ENCODE results near the gene GLRA2.
A peak's percentile ranks its signal among the peaks of the same experiment; 100 is the strongest.

GLRA2 gene

DNA sequence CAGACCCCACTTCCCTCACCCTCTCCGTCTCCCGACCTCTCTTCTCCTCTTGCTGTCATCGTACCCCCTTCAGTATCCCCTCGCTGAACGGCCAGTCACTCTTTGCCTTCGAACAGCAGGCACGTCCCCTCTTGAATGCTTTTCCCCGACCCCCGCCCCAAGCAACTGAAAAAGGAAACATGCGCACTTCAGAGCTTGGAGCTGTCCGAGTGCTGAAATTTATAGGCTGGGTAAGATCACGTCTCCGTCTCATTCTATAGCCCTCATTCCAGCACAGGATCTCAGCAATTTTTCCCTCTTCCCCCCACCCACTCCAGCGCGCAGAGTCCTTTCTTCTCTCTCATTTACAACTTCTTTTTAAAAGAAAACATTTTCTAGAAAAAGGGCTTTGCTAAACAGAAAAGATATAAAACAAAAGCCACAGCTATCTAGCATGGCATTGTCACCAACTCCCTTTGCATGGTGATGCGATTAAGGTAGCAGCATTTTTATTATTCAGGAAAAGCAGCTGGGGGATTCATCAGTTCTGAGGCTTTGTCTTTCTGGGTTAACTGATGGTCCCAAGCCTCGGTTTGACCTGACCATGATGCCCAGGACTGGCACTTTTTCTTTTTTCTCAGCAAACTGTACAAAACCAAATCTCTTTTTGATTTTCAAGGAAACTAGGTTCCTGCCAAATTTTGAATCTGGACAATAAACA lies at the start of gene GLRA2:
TSS of gene GLRA2 (plus strand) at position 247 of the 700 bp plus-strand sequence. CDS start 522 bp downstream, outside the sequence.
- no peak for DNase-seq (ENCODE audit: low spot score)

GRCh38 chrX:14489437-14489836 lies 39.9 kb upstream of the GLRA2 start:
- no peak for DNase-seq (ENCODE audit: low spot score)

GRCh38 chrX:14491689-14492088 lies 37.6 kb upstream of the GLRA2 start:
- no peak for DNase-seq (ENCODE audit: low spot score)

- DNase-seq (ENCODE audit: low spot score) = no peak
Measured at GRCh38 chrX:14496674-14497073, 32.7 kb upstream of the GLRA2 start.

- no peak for DNase-seq (ENCODE audit: low spot score)
Measured at GRCh38 chrX:14497184-14497666, 32.1 kb upstream of the GLRA2 start.

DNA sequence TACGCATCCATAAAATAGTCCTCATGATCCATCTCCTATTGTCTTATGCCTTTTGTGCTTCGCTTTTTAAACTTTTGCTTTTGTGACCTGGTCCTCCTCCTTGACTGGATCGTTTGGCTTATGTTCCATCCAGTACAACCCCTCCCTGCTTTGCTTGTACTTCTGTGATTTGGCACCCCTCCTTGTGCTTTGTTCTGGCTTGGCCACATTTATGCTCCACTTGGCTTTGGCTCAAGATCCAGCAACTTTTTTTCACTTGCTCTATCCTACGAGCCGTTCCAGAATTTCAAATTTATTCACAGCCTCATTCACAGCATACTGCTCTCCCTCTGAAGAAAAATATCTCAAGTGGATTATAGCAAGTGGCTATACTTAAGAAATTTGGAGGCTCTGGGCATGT lies 28.0 kb upstream of the GLRA2 start:
- no peak for DNase-seq (ENCODE audit: low spot score)

DNA sequence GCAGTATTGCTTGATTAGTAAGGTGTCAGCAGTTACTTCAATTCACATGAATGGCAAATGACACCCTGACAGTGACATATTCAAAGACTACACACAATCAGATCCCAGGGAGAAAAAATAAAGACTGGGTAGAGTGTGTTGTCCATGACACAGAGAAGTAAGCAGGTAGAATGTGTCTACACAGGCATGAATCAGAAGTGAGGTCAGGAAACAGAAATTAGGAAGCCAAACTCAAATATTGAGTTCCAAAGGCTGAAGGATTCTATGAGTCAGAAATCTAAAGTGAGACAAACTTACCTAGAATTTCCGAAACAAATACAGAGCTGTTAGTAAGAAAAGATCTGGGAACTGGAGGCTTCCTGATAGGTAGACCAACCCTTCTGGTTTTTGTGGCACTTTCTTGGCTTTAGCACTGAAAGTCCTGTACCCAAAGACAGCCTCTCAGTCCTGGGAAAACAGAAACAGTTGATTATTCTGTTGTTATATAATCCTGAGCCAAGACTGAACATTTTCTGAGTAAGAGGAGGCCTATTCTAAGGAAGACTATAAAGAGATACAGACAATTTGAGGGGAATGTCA lies 24.3 kb upstream of the GLRA2 start:
- no peak for DNase-seq (ENCODE audit: low spot score)

GRCh38 chrX:14505648-14506047 lies 23.7 kb upstream of the GLRA2 start:
- DNase-seq (ENCODE audit: low spot score) = no peak

GRCh38 chrX:14506866-14507265 lies 22.5 kb upstream of the GLRA2 start:
- no peak for DNase-seq (ENCODE audit: low spot score)

DNA sequence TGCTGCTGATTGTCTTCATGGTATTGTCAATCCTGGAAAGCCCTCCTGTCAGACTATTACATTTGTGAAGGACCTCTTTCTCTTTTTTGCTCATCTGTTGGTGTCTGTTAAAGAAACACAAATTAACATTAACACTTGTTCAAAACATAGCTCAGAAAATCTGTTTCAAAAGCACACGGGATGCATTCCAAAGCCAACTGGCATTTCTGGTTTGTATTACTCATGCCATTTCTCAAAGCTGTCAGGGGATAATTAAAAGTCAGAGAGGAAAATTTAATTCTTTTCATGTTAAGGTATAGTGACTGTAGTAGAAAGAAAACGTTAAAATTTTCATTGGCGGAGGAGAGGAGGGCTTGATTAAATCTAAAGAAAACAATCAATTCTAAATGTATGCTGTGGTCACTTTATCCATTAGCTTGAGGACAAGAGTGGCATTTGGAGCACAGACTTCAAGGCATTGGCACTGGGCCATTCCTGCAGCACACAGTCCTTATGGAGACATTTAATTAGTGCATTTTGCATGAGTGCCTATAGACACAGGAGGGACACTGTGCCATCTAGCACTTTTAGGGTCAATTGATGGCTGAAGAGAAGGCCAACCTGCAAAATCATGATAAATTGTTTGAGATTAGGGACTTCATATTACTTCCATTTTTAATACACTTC lies 21.2 kb upstream of the GLRA2 start:
- no peak for DNase-seq (ENCODE audit: low spot score)

DNA sequence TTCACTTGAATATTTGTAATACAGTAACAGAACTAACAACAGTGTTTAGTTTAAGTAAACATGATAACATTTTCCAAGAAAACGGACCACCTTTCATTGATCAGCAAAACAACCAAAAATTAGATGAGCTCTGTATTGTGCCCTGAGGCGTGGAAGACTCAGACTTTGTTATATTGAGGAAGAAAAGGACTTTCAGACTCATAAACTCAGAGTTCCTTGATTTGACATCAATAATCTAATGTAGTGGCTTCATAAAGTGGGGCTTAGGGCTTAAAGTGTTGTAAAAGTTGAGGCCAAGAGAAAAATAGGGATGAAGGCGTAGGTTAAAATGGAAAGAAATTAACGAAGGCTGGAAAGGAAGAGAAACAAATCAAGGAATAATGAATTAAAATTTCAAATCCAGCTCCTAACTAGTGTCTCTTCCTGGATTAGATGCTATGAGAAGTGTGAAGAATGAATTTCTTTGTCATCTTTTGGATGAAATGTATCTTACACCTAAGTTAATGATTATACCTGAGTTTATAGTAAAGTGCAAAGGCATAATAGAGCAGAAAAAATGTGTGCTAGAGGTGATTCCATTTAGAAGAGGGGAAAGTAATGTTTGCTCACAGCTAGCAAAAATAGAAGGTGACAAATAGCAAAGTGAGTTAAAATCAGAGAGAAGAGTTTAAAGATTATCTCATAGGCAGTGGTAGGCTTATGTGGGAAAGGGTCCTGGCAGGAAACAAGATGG lies 19.8 kb upstream of the GLRA2 start:
- DNase-seq (ENCODE audit: low spot score) = no peak

GRCh38 chrX:14528629-14529289 lies 577 bp upstream of the GLRA2 start:
- peak; percentile 5 for DNase-seq (ENCODE audit: low spot score)

DNA sequence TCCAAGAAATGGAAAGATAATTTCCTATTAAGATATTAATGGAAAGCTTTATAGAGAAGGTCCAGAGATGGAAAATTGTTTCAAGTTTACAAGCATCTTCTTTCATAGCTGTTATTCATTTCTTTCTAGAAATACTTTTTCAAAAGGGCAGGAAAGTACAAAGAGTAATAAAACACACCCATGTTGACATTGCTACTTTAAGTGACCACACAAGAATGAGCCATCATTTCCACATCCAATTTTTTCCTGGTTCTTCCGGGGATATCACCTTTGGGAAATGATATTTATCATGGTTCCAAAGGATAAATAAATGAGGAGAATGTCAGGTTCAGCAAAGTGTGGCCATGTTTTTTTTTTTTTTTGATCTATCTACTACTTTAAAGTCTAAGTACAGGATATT lies 4.5 kb downstream of the GLRA2 start:
- DNase-seq (ENCODE audit: low spot score) = no peak

- DNase-seq (ENCODE audit: low spot score) = no peak
Measured at GRCh38 chrX:14546190-14546589, 16.9 kb downstream of the GLRA2 start.

- no peak for DNase-seq (ENCODE audit: low spot score)
Measured at GRCh38 chrX:14554131-14554715, 24.9 kb downstream of the GLRA2 start.

DNA sequence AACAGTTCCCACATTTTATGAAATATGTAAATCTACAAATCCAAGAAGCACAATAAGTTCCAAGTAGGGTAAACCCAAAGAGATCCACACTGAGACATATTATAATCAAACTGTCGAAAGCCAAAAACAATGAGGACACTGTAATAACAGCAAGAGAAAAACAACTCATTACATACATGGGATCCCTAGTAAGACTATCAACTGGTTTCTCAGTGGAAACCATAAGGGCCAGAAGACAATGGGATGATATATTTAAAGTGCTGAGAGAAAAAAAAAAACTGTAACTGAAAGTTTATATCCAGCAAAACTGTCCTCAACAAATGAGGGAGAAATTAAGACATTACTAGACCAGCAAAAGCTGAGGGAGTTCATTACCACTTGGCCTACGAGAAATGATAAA lies 34.7 kb downstream of the GLRA2 start:
- no peak for DNase-seq (ENCODE audit: low spot score)

- no peak for DNase-seq (ENCODE audit: low spot score)
Measured at GRCh38 chrX:14573161-14573560, 43.8 kb downstream of the GLRA2 start.

DNA sequence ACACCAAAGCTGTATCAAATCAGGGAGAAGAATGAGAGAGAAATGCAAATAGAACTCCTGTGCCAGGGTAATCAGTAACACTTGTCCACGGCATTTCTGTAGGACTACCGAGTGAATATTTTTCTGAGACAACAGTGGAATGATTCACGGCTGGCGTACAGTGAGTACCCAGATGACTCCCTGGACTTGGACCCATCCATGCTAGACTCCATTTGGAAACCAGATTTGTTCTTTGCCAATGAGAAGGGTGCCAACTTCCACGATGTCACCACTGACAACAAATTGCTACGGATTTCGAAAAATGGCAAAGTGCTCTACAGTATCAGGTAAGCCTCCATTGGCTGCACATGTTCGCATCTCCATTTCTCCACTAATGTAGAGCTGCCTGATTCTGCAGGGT lies 51.7 kb downstream of the GLRA2 start:
- DNase-seq (ENCODE audit: low spot score) = no peak

DNA sequence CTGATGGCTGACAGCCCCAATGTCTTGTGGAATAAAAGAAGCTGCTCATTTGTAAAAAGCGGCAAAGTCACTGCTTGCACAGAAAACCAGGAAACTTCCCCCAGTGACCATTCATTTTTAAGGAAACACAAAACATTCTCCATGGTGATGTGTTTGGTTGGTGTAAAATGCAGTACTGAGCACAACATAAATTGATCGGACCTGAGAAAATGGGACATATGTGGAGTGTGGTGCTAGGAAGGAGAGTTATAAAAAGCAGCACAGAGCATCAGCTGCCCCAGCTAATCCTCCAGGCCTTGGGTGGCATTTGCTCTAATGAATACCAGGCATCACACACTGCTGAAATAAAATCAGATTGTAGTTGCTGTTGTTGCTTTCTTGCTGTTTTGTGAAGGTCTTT lies 55.2 kb downstream of the GLRA2 start:
- DNase-seq (ENCODE audit: low spot score) = no peak

- DNase-seq (ENCODE audit: low spot score) = no peak
Measured at GRCh38 chrX:14590216-14590615, 60.9 kb downstream of the GLRA2 start.

- no peak for DNase-seq (ENCODE audit: low spot score)
Measured at GRCh38 chrX:14590693-14591424, 61.5 kb downstream of the GLRA2 start.

All from hematopoietic multipotent progenitor cell treated with erythropoietin and hydrocortisone succinate and interleukin-3 and kit ligand, for 17 days (in vitro differentiated cells).